GM19324 (cell line): ENCODE measurements around the gene TLE2.
A peak's percentile ranks its signal among the peaks of the same experiment; 100 is the strongest.

ENCODE experiments used
- ATAC-seq: cut with Tn5 transposase; IDR thresholded peaks from one replicate; pipeline ENCODE4 v1.9.1; 2021; ENCODE audit warnings: mild to moderate bottlenecking, moderate library complexity; ENCODE audit not compliant: unreplicated experiment, low FRiP score

TLE2 gene

DNA sequence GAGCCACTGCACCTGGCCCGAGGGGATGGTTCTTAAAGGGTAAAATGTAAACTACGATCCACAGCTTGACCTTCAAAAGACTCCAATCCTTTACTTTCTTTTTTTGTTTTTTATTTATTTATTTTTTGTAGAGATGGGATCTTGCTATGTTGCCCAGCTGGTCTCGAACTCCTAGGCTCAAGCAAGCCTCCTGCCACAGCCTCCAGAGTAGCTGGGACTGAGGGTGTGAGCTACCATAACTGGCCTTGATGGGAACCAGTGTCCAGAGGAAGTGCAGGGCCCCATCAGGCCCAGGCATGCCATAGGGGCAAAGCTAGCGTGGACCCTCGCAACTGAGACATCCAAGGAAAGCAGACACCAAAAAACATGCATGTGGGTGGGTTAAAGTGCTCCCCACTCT lies 66.0 kb downstream of the TLE2 start:
- no peak for ATAC-seq

GRCh38 chr19:2962018-2962670 lies 66.9 kb downstream of the TLE2 start:
- no peak for ATAC-seq

DNA sequence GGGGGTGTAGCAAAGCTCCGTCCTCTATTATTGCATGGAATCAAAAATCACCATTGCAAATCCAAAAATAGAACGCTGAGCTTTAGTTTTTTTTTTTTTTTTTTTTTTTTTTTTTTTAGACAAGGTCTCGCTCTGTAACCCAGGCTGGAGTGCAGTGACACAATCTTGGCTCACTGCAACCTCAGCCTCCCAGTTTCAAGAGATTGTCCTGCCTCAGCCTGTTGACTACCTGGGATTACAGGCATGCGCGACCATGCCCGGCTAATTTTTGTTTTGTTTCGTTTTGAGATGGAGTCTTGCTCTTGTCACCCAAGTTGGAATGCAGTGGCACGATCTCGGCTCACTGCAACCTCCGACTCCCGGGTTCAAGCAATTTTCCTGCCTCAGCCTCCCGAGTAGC lies 69.0 kb downstream of the TLE2 start:
- ATAC-seq = no peak

GRCh38 chr19:2957160-2957559 lies 71.9 kb downstream of the TLE2 start:
- no peak for ATAC-seq

DNA sequence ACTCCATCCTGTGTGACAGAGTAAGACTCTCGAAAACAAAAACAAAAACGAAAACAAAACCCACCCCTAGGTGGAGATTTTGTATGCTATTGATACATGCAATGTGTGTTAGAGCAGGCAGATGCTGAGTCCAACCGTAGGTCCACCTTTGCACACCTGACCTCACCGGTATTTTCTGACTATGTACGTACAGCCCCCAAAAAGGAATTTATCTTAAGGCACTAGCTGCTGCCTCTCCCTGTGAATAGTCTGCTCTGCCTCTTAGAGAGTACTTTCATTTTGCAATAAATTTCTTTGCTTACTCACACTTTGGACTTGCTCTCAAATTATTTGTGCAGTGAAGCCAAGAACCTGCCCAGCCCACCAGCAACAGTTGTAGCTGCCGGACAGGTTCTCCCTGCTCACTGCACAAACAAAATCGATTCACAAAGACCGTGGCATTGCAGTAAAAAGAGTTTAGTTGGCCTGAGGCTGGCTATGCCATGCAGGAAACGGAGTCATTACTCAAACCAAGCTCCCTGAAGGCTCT lies 76.1 kb downstream of the TLE2 start:
- ATAC-seq = no peak

DNA sequence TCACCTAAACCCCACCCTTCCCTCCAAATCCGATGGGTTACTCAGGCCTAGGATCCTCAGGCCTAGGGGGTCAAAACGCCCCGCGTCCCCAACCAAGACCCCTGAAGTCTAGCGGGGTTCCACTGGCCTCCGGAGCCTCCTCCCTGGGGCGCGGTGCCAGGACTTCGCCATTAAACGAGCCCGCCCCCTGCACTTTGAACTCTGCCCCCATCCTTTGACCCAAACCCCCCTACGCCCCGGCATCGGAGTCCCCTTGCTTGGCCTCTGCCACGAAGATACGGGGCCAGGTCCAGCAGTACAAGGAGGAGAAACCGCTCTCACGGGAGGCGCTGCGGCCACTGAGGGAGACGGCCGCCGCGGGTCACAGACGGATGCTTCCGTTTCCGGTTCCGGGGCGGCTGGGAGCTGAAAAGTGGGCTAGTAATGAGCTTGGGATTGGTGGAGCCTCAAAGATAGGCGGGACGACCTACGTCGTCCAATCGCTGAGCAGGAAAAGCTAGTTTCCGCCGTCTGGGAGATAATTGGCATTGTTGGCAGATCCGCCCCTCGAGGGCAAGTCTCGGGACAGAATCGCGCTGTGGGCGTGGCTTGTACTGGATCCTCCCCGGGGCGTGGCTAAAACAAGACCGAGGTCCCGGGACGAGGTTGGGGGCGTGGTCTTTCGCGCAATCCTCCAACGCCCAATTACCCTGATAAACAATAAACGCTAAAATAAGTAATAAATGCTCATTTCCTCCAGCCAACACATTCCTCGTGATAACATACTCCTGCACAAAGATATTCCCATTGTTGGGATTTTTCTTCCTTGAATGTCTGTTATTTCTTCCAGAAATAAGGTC lies 78.6 kb downstream of the TLE2 start:
- ATAC-seq = peak; percentile 96

DNA sequence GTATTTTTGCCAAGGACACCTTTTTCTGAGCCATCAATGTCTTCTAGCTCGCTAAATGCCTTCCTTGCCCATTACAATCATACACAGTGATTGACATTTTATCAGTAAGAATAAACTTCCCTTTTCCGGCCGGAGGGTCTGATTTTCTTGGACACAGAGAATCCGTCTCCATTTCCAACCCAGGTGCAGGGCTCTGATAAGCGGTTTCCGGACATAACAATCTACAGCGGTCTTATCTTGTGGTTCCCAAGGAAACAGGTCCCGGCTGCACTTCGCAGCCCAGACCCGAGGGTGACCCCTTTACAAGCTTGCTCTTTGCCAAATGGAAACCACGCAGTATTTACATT lies 79.2 kb downstream of the TLE2 start:
- peak; percentile 6 for ATAC-seq
